ENCODE measurements around the gene THTPA. TPM values are rescaled to one million over a fixed set of nuclear protein-coding genes. Genes with fewer than 3 reads are reported as not detected.

THTPA gene
- total RNA-seq, 1 donor from 2014 or later: 37.2 TPM

- no peak for DNase-seq (ENCODE audit: low read depth)
- H3K4me3 ChIP-seq (ENCODE audit: low read depth, low read length): no peak overlapping the region
- TF ChIP-seq CTCF (conservative IDR thresholded peaks at IDR 0.05; ENCODE audit: low read depth, low read length): peak; percentile 48
Observed at GRCh38 chr14:23568600-23569331, 12.7 kb downstream of the THTPA start.

GRCh38 chr14:23569443-23570151, 13.5 kb downstream of the THTPA start:
- TF ChIP-seq CTCF (conservative IDR thresholded peaks at IDR 0.05; ENCODE audit: low read depth, low read length): peak; percentile 3
- no peak for DNase-seq (ENCODE audit: low read depth)
- H3K4me3 ChIP-seq (ENCODE audit: low read depth, low read length): no peak overlapping the region

- no peak for DNase-seq (ENCODE audit: low read depth)
- no peak for TF ChIP-seq CTCF (conservative IDR thresholded peaks at IDR 0.05; ENCODE audit: low read depth, low read length)
- no peak overlapping the region for H3K4me3 ChIP-seq (ENCODE audit: low read depth, low read length)
Observed at GRCh38 chr14:23570806-23571483, 14.9 kb downstream of the THTPA start.

GRCh38 chr14:23571701-23572523, 15.8 kb downstream of the THTPA start:
- no peak for DNase-seq (ENCODE audit: low read depth)
- no peak for TF ChIP-seq CTCF (conservative IDR thresholded peaks at IDR 0.05; ENCODE audit: low read depth, low read length)
- no peak overlapping the region for H3K4me3 ChIP-seq (ENCODE audit: low read depth, low read length)

- no peak for DNase-seq (ENCODE audit: low read depth)
- no peak overlapping the region for H3K4me3 ChIP-seq (ENCODE audit: low read depth, low read length)
- TF ChIP-seq CTCF (conservative IDR thresholded peaks at IDR 0.05; ENCODE audit: low read depth, low read length): no peak
Observed at GRCh38 chr14:23572524-23572828, 16.4 kb downstream of the THTPA start.

GRCh38 chr14:23572836-23573235, 16.8 kb downstream of the THTPA start:
- DNase-seq (ENCODE audit: low read depth): no peak
- TF ChIP-seq CTCF (conservative IDR thresholded peaks at IDR 0.05; ENCODE audit: low read depth, low read length): no peak
- no peak overlapping the region for H3K4me3 ChIP-seq (ENCODE audit: low read depth, low read length)
